H9 (cell line): ENCODE data around the gene PDE3B. TPM values are rescaled to one million over a fixed set of nuclear protein-coding genes. Genes with fewer than 3 reads are reported as not detected.

ENCODE experiments used
- DNase-seq: peaks from one replicate; pipeline ENCODE4 v3.0.0-alpha.2; 2017
- H2AFZ ChIP-seq: one replicate; pipeline ENCODE4 v1.6.1; 2013; ENCODE audit warnings: mild to moderate bottlenecking, low read length, control low read depth, moderate library complexity
- H2AK5ac ChIP-seq: 2 replicates; pipeline ENCODE4 v1.6.1; 2013; ENCODE audit warnings: low read length, control low read depth, mixed read lengths; ENCODE audit not compliant: insufficient read length
- H2BK120ac ChIP-seq: one replicate; pipeline ENCODE4 v1.6.1; 2013; ENCODE audit warnings: low read depth, mild to moderate bottlenecking, low read length, control low read depth, inconsistent platforms; ENCODE audit not compliant: poor library complexity, severe bottlenecking
- H2BK12ac ChIP-seq: 2 replicates; pipeline ENCODE4 v1.6.1; 2013; ENCODE audit warnings: low read length, control low read depth, mixed read lengths, low read depth; ENCODE audit not compliant: insufficient read length
- H2BK15ac ChIP-seq: 2 replicates; pipeline ENCODE4 v1.6.1; 2013; ENCODE audit warnings: low read depth, low read length, control low read depth
- H2BK20ac ChIP-seq: one replicate; pipeline ENCODE4 v1.6.1; 2013; ENCODE audit warnings: low read depth, mild to moderate bottlenecking, low read length, control low read depth, inconsistent platforms; ENCODE audit not compliant: poor library complexity, severe bottlenecking
- H2BK5ac ChIP-seq: 2 replicates; pipeline ENCODE4 v1.6.1; 2013; ENCODE audit warnings: low read length, control low read depth, mixed read lengths; ENCODE audit not compliant: insufficient read length
- H3K14ac ChIP-seq: 2 replicates; pipeline ENCODE4 v1.6.1; 2013; ENCODE audit warnings: low read length, control low read depth; ENCODE audit not compliant: insufficient read depth
- H3K18ac ChIP-seq: 2 replicates; pipeline ENCODE4 v1.6.1; 2013; ENCODE audit warnings: low read depth, mild to moderate bottlenecking, mixed read lengths, low read length, control low read depth; ENCODE audit not compliant: insufficient read length
- H3K23ac ChIP-seq: 2 replicates; pipeline ENCODE4 v1.6.1; 2013; ENCODE audit warnings: low read length, control low read depth, mixed read lengths, low read depth; ENCODE audit not compliant: insufficient read length
- H3K23me2 ChIP-seq: 2 replicates; pipeline ENCODE4 v1.6.1; 2013; ENCODE audit warnings: low read depth, mild to moderate bottlenecking, mixed read lengths, low read length, control low read depth; ENCODE audit not compliant: insufficient read length, poor library complexity, severe bottlenecking
- H3K27ac ChIP-seq: 2 replicates; pipeline ENCODE4 v1.5.1; 2013; ENCODE audit warnings: low read length, control low read depth, mixed read lengths, low read depth; ENCODE audit not compliant: insufficient read length
- H3K27me3 ChIP-seq: 2 replicates; pipeline ENCODE4 v1.6.1; 2013; ENCODE audit warnings: low read length, control low read depth, inconsistent platforms; ENCODE audit not compliant: insufficient read depth
- H3K4ac ChIP-seq: 2 replicates; pipeline ENCODE4 v1.6.1; 2013; ENCODE audit warnings: low read depth, mild to moderate bottlenecking, control low read depth, inconsistent platforms, low read length, moderate library complexity
- H3K4me1 ChIP-seq: 2 replicates; pipeline ENCODE4 v1.6.1; 2013; ENCODE audit warnings: low read length, control low read depth, inconsistent platforms; ENCODE audit not compliant: insufficient read depth
- H3K4me2 ChIP-seq: 2 replicates; pipeline ENCODE4 v1.6.1; 2013; ENCODE audit warnings: low read length, control low read depth, mixed read lengths; ENCODE audit not compliant: insufficient read length, insufficient read depth
- H3K56ac ChIP-seq: 2 replicates; pipeline ENCODE4 v1.6.1; 2013; ENCODE audit warnings: low read depth, mild to moderate bottlenecking, mixed read lengths, low read length, control low read depth; ENCODE audit not compliant: insufficient read length
- H3K79me1 ChIP-seq: 2 replicates; pipeline ENCODE4 v1.6.1; 2013; ENCODE audit warnings: low read depth, mild to moderate bottlenecking, moderate library complexity, low read length, control low read depth, inconsistent platforms; ENCODE audit not compliant: insufficient read depth, poor library complexity, severe bottlenecking
- H3K79me2 ChIP-seq: 2 replicates; pipeline ENCODE4 v1.6.1; 2013; ENCODE audit warnings: low read length, control low read depth, inconsistent platforms; ENCODE audit not compliant: insufficient read depth
- H3K9ac ChIP-seq: 2 replicates; pipeline ENCODE4 v1.6.1; 2013; ENCODE audit warnings: low read length, control low read depth, mixed read lengths; ENCODE audit not compliant: insufficient read length; ENCODE audit errors: extremely low read depth
- H3K9me3 ChIP-seq: one replicate; pipeline ENCODE4 v1.6.1; 2013; ENCODE audit warnings: low read depth, low read length, inconsistent platforms; ENCODE audit not compliant: control insufficient read depth
- H3T11ph ChIP-seq: one replicate; pipeline ENCODE4 v1.6.1; 2013; ENCODE audit warnings: mild to moderate bottlenecking, low read length, control low read depth, inconsistent platforms
- H4K20me1 ChIP-seq: one replicate; pipeline ENCODE4 v1.6.1; 2013; ENCODE audit not compliant: control insufficient read depth, insufficient read length, insufficient read depth
- H4K5ac ChIP-seq: 2 replicates; pipeline ENCODE4 v1.6.1; 2013; ENCODE audit warnings: low read depth, mild to moderate bottlenecking, mixed read lengths, low read length, control low read depth; ENCODE audit not compliant: insufficient read length
- H4K8ac ChIP-seq: replicated peaks from 2 replicates; pipeline ENCODE4 v1.6.1; 2013; ENCODE audit warnings: low read length, control low read depth, mixed read lengths, low read depth; ENCODE audit not compliant: insufficient read length
- H4K91ac ChIP-seq: 2 replicates; pipeline ENCODE4 v1.6.1; 2013; ENCODE audit warnings: low read depth, mild to moderate bottlenecking, moderate library complexity, mixed read lengths, low read length, control low read depth; ENCODE audit not compliant: insufficient read length
- H3K27ac Mint-ChIP-seq, 3 experiments: 2 replicates in 2 of 3; 3 replicates in 1 of 3; pipeline ENCODE4 v1.8.0; 2020 to 2021; ENCODE audit warnings: mixed read lengths in 3 of 3, mild to moderate bottlenecking in 1 of 3, moderate library complexity in 1 of 3
- H3K27me3 Mint-ChIP-seq: 2 replicates; pipeline ENCODE4 v1.8.0; 2021; ENCODE audit warnings: low read depth, mild to moderate bottlenecking, moderate library complexity, mixed read lengths
- H3K36me3 Mint-ChIP-seq, 3 experiments: 2 replicates in 2 of 3; 3 replicates in 1 of 3; pipeline ENCODE4 v1.8.0; 2020 to 2021; ENCODE audit warnings: low read depth in 3 of 3, mixed read lengths in 3 of 3; ENCODE audit not compliant: insufficient read depth in 1 of 3
- H3K4me1 Mint-ChIP-seq, 2 experiments: 2 replicates each; pipeline ENCODE4 v1.8.0; 2020; ENCODE audit warnings: mixed read lengths in 2 of 2
- H3K4me3 Mint-ChIP-seq, 2 experiments: 2 replicates in 1 of 2; 3 replicates in 1 of 2; pipeline ENCODE4 v1.8.0; 2020 to 2021; ENCODE audit warnings: mild to moderate bottlenecking in 2 of 2, mixed read lengths in 2 of 2, moderate library complexity in 1 of 2
- H3K9me3 Mint-ChIP-seq, 2 experiments: 2 replicates in 1 of 2; 3 replicates in 1 of 2; pipeline ENCODE4 v1.8.0; 2020; ENCODE audit warnings: mild to moderate bottlenecking in 2 of 2, mixed read lengths in 2 of 2, moderate library complexity in 1 of 2
- WGBS: extraction: QIAGEN DNeasy Blood & Tissue Kit; methylation state at CpG from one replicate; pipeline ENCODE4 v1.1.7; 2013; ENCODE audit warnings: missing lambda C conversion rate, low lambda C conversion rate, mixed read lengths; ENCODE audit not compliant: insufficient read length; ENCODE audit errors: extremely low coverage; 5-methylcytosine and 5-hydroxymethylcytosine counted together
- total RNA-seq: library from RNA; stranded (reverse); gene quantifications from 2 replicates; pipeline ENCODE4 v1.2.1, GENCODE V29; 2021
- TF ChIP-seq, protein P1 (sequence below): fragments of 200-600 bp; sonication (generic); conservative IDR thresholded peaks from 3 replicates; pipeline ENCODE4 v1.8.0; 2021; ENCODE audit warnings: antibody characterized with exemption, mild to moderate bottlenecking

The PDE3B gene
- total RNA-seq, 1 experiment from 2014 or later: 6.6 TPM

DNA sequence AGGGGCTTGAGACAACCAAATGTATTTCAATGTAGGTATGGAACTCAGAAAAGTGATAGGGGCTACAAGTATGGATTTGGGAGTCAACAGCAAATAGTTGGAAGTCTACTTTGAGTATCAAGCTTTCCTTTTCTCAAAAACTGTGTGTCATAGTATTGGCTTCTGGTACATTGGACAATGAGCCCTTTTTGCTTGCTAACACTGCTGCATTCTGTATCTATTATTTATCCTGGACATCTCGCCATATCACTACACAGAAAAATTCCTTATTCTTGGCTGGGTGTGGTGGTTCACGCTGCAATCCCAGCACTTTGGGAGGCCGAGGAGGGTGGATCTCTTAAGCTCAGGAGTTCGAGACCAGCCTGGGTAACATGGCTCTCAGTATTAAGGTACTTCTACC, 230.0 kb downstream of the PDE3B start:
- Histone ChIP-seq H2BK15ac (no peak overlapping the region), H3K56ac (no peak overlapping the region), H4K8ac (no peak overlapping the region), H2BK20ac (no peak overlapping the region), H2BK120ac (no peak overlapping the region), H3K4me1 (no peaks in the 10 kb centered on the region), H3K4me2 (no peak overlapping the region), H3K23ac (no peak overlapping the region), H4K5ac (no peak overlapping the region), H2AK5ac (no peak overlapping the region), H3K27me3 (no peaks in the 10 kb centered on the region), H3K4ac (no peak overlapping the region), H3K18ac (no peak overlapping the region), H3K79me1 (no peaks in the 10 kb centered on the region), H2BK5ac (no peak overlapping the region), H2AFZ (no peak overlapping the region), H3T11ph (no peak overlapping the region), H3K27ac (no peak overlapping the region), H3K23me2 (no peaks in the 10 kb centered on the region), H3K9me3 (no peaks in the 10 kb centered on the region), H4K91ac (no peak overlapping the region), H2BK12ac (no peak overlapping the region), H3K79me2 (no peaks in the 10 kb centered on the region), H4K20me1 (no peaks in the 10 kb centered on the region), H3K14ac (no peak overlapping the region), H3K9ac (no peak overlapping the region)
- H3K27me3 Mint-ChIP-seq: no peaks in the 10 kb centered on the region
- no peaks in the 10 kb centered on the region for H3K9me3 Mint-ChIP-seq
- no peak overlapping the region for H3K27ac Mint-ChIP-seq
- WGBS: no CpG with 5 or more reads among the region's 4 CpGs
- H3K36me3 Mint-ChIP-seq: 0 out of 7 replicates have a peak, but pooled peaks cover 0 to 3% (median 0%) of the 10 kb centered on the region in 3 experiments
- TF ChIP-seq, protein P1, sequence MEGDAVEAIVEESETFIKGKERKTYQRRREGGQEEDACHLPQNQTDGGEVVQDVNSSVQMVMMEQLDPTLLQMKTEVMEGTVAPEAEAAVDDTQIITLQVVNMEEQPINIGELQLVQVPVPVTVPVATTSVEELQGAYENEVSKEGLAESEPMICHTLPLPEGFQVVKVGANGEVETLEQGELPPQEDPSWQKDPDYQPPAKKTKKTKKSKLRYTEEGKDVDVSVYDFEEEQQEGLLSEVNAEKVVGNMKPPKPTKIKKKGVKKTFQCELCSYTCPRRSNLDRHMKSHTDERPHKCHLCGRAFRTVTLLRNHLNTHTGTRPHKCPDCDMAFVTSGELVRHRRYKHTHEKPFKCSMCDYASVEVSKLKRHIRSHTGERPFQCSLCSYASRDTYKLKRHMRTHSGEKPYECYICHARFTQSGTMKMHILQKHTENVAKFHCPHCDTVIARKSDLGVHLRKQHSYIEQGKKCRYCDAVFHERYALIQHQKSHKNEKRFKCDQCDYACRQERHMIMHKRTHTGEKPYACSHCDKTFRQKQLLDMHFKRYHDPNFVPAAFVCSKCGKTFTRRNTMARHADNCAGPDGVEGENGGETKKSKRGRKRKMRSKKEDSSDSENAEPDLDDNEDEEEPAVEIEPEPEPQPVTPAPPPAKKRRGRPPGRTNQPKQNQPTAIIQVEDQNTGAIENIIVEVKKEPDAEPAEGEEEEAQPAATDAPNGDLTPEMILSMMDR: no peak
- DNase-seq: no peak
- H3K4me3 Mint-ChIP-seq: no peak overlapping the region
- no peaks in the 10 kb centered on the region for H3K4me1 Mint-ChIP-seq
